ENCODE measurements around the gene PRICKLE2. TPM values are rescaled to one million over a fixed set of nuclear protein-coding genes. Genes with fewer than 3 reads are reported as not detected.

PRICKLE2 gene
- total RNA-seq, 4 donors from 2014 or later = 3.4 to 29.2 (median 12.6) TPM

GRCh38 chr3:64215103-64215502 is 10.2 kb downstream of the PRICKLE2 start:
- intact Hi-C loops (cut with DNase I) = no loop called here
- Histone ChIP-seq H3K27me3 (no peaks in the 10 kb centered on the region), H3K4me1 (peaks cover 15 to 93% (median 43%) of the 10 kb centered on the region in 3 donors), H3K9me3 (no peaks in the 10 kb centered on the region), H3K4me3 (peak overlapping the region in 1 of 4 donors; percentile 46), H3K27ac (peak overlapping the region; percentile 66 to 83 (median 80)), H3K36me3 (no peaks in the 10 kb centered on the region)
- WGBS, 2 donors = 58 to 68% methylated on average over 2 of the region's 2 CpGs
- no peak for TF ChIP-seq POLR2A (IDR thresholded peaks at IDR 0.05)
- TF ChIP-seq, protein P1, sequence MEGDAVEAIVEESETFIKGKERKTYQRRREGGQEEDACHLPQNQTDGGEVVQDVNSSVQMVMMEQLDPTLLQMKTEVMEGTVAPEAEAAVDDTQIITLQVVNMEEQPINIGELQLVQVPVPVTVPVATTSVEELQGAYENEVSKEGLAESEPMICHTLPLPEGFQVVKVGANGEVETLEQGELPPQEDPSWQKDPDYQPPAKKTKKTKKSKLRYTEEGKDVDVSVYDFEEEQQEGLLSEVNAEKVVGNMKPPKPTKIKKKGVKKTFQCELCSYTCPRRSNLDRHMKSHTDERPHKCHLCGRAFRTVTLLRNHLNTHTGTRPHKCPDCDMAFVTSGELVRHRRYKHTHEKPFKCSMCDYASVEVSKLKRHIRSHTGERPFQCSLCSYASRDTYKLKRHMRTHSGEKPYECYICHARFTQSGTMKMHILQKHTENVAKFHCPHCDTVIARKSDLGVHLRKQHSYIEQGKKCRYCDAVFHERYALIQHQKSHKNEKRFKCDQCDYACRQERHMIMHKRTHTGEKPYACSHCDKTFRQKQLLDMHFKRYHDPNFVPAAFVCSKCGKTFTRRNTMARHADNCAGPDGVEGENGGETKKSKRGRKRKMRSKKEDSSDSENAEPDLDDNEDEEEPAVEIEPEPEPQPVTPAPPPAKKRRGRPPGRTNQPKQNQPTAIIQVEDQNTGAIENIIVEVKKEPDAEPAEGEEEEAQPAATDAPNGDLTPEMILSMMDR (IDR thresholded peaks at IDR 0.05) = no peak
- no peak for DNase-seq

- Histone ChIP-seq H3K27ac (peak overlapping the region; percentile 66 to 83 (median 80)), H3K4me3 (peak overlapping the region; percentile 5 to 46 (median 20)), H3K4me1 (peaks cover 20 to 93% (median 49%) of the 10 kb centered on the region in 3 donors), H3K27me3 (no peaks in the 10 kb centered on the region), H3K9me3 (no peaks in the 10 kb centered on the region), H3K36me3 (no peaks in the 10 kb centered on the region)
- 43 to 49% methylated on average over 11 of the region's 11 CpGs for WGBS, 2 donors
- intact Hi-C loops (cut with DNase I) = no loop called here
- no peak for DNase-seq
- TF ChIP-seq, protein P1 (IDR thresholded peaks at IDR 0.05) = no peak
- TF ChIP-seq POLR2A (IDR thresholded peaks at IDR 0.05) = no peak
These were observed 10.8 kb downstream of the PRICKLE2 start for GRCh38 chr3:64214381-64215018.

- TF ChIP-seq, protein P1 (IDR thresholded peaks at IDR 0.05) = no peak
- no peak for TF ChIP-seq POLR2A (IDR thresholded peaks at IDR 0.05)
- H3K36me3 ChIP-seq = no peaks in the 10 kb centered on the region
- H3K4me3 ChIP-seq = peak overlapping the region; percentile 5 to 46 (median 20)
- WGBS, 2 donors = 7 to 9% methylated on average over 7 to 8 of the region's 8 CpGs
- H3K27ac ChIP-seq = peak overlapping the region; percentile 66 to 83 (median 80)
- H3K9me3 ChIP-seq = no peaks in the 10 kb centered on the region
- DNase-seq = no peak
- H3K27me3 ChIP-seq = no peaks in the 10 kb centered on the region
- peaks cover 20 to 93% (median 51%) of the 10 kb centered on the region in 3 donors for H3K4me1 ChIP-seq
- intact Hi-C loops (cut with DNase I) = no loop called here
These were observed 11.3 kb downstream of the PRICKLE2 start for GRCh38 chr3:64213962-64214379.

DNA sequence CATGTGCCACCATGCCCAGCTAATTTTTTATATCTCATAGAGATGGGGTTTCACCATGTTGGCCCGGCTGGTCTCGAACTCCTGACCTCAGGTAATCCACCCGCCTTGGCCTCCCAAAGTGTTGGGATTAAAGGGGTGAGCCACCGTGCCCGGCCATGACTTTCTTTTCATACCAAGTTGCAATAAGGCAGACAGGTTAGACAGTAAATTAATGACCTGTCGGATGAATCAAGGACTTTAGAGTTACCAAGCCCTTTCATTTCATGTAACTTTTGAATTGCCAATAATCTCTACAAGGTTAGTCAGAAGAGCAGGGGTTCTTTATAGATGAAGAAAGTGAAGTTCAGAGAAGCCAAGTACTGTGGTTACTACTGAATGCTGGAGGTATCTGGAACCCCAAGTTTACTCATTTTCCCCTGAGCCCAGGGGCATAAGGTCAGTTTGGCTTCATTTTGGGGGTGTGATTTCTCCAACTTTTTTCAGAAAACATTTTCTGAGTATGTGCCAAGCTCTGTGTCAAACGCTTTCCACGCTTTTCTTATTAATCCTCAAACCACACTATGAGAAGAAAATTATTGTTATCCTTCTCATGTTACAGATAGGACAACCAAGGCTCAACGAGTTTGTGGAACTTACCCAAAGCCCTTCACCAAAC is 11.9 kb downstream of the PRICKLE2 start:
- no peaks in the 10 kb centered on the region for H3K27me3 ChIP-seq
- TF ChIP-seq, protein P1 (IDR thresholded peaks at IDR 0.05) = no peak
- no peak for TF ChIP-seq POLR2A (IDR thresholded peaks at IDR 0.05)
- intact Hi-C loops (cut with DNase I) = no loop called here
- DNase-seq = no peak
- H3K4me1 ChIP-seq = peaks cover 20 to 88% (median 51%) of the 10 kb centered on the region in 3 donors
- no peaks in the 10 kb centered on the region for H3K9me3 ChIP-seq
- peak overlapping the region in 1 of 4 donors; percentile 46 for H3K4me3 ChIP-seq
- H3K36me3 ChIP-seq = no peaks in the 10 kb centered on the region
- H3K27ac ChIP-seq = peak overlapping the region; percentile 66 to 83 (median 80)
- WGBS, 2 donors = 29 to 51% methylated on average over 8 to 9 of the region's 9 CpGs
